Bone marrow (tissue), 2 donors: Measurements from ENCODE around the gene RASGRF1.
"Not testable (repeated sequence)": the region's sequence is repeated elsewhere in the genome, so short reads cannot be mapped to it uniquely, and the experiment has no call there.

ENCODE experiments used
- DNase-seq, 2 donors: peaks; one replicate each; lab custom pipeline; 2025; lab: John Stamatoyannopoulos, UW

Gene RASGRF1

DNA sequence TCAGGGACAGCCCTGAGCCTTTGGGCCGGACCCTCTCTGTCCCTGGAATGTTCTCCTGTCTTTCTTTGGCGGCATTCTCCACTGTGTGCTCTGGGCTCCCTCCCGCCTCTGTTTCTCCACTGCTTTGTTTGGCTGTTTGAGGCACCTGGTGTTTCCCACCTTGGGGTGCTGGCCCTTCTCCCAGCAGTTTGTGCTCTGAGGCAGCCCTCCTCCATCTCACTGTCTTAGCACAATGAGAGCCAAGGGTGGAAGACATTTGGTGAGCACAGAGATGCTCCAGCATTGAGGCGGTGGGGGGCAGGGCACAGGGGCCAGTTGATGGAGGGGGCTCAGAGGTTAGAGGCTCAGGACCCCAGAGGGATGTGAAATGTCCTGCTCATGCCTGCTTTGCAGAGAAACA is 54.3 kb downstream of the RASGRF1 start:
- no peak for DNase-seq

- no peak for DNase-seq
Observed at GRCh38 chr15:79035814-79036213, 54.8 kb downstream of the RASGRF1 start.

GRCh38 chr15:79035111-79035601 is 55.4 kb downstream of the RASGRF1 start:
- DNase-seq: no peak

- DNase-seq: no peak
Observed at GRCh38 chr15:79034284-79034683, 56.3 kb downstream of the RASGRF1 start.

DNA sequence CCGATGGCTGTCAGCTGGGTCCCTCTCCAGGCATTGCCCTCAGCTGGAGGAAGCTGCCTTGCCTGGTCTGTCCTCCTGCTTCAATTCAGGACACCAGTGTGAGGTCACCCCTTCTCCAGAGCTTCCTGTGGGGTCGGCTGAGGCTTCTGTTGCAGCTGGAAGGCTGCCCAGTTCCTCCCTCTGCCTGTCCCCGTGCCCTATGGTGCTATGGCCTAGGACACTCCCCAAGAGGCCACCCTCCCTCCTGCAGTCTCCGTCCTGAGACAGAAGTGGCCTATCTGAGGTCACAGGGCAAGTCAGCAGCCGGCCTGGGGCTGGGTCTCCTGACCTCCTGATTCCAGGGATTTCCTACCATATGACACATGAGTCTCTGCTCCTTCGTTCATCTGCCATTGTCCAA is 57.9 kb downstream of the RASGRF1 start:
- no peak for DNase-seq

GRCh38 chr15:79031821-79032220 is 58.8 kb downstream of the RASGRF1 start:
- no peak for DNase-seq

DNA sequence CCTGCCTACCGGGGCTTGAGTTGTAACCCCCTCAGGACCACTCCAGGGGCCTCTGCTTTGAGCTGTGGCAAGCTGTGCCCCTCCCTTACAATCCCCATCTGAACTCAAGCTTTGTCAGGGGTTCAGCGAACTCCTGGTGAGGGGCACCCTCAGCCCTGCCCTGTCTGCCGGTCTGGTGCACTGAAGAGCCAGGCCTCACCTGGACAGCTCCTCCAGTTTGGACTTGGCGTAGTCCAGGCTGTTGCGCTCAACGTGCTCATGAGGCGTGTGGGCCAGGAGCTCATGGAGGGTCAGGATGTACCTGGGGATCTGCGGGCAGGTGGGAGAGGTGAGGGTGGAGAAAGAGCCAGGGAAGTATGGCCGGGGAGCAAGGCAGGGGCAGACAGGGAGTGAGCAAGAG is 59.4 kb downstream of the RASGRF1 start:
- no peak for DNase-seq

DNA sequence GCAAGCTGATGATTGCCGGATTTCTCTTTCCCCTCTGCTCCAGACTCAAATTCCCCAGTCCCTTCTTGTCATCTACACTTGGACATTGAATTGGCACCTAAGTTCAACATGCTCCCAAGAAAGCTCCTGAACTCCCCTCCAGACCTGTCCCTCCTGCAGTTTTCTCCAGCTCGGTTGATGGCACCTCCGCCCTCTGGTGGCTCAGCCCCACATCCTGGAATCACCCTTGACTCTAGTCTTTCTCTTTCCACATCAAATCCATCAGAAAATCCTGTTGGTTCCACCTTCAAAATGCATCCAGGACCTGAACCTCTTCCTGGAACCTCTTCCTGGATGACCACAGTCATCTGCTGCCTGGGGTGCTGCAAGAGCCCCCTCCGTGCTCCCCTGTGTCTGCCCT is 60.1 kb downstream of the RASGRF1 start:
- no peak for DNase-seq

DNA sequence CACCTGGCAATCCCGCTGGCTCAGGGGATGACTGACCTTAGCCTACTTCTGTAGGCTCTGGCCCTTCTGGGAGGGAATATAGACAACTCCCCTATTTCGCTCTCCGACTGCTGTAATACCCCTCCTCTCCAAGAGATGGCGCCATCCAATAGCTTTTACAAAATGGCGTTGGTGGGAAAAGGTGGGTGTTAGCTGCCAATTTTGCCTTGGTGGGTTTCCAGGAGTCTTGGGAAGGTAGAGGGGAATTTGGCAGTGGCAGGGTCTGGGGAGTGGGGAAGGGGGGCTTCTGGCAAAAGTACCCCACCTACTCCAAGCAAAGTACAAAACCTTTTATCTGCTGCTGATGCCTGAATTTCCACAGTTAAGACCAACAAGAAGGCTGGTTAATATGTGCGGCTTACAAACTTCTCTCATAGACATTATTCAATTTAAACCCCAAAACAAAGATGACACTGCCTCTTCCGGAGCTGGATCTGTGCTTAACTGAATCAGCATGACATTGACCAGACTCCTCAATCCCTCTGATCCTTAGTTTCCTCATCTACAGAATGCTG is 62.1 kb downstream of the RASGRF1 start:
- DNase-seq: peak in 1 of 2 donors; percentile 30

DNA sequence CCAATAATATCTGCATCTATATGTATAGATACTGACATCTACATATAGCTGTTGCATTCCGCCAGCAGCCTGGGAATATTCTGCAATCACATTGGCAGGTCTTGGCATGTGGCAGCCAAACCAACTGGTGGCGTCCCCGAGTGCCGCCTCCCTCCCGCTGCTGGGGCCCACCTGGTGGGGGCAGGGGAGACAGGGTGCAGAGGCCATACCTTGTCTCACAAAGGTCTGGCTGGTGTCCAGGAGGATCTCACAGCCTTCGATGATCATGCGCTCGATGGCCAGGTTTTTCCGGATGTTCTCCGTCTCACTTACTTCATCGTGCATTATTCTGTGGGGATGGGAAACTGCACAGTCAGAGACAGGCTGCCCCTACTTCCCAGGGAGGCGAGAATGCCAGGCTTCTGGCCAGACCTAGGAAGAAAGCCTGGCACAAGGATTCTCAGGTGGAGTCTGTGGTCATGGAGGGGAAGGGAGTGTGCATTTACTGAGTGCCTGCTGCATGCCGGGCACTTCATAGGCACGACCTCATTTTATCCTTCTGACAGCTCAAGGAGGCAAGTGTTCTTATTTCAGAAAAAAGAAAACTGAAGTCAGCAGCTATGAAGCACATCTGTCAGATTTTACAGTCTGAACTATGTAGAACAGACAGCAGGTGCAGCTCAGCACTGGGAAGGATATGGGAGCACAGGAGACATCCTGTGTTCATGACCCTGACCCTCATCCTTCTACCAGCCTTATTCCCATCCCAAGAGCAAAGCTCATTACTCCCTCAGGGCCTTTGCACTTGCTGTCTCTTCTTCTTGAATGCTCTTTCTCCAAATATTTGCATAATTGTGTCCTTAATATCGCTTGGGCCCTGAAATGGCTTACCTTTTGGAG is 62.8 kb downstream of the RASGRF1 start:
- no peak for DNase-seq

- no peak for DNase-seq
Observed at GRCh38 chr15:79025802-79026201, 64.8 kb downstream of the RASGRF1 start.

- peak in 1 of 2 donors; percentile 49 for DNase-seq
Observed at GRCh38 chr15:79025201-79025600, 65.4 kb downstream of the RASGRF1 start.

GRCh38 chr15:79024493-79024892 is 66.1 kb downstream of the RASGRF1 start:
- not testable (repeated sequence) for DNase-seq

DNA sequence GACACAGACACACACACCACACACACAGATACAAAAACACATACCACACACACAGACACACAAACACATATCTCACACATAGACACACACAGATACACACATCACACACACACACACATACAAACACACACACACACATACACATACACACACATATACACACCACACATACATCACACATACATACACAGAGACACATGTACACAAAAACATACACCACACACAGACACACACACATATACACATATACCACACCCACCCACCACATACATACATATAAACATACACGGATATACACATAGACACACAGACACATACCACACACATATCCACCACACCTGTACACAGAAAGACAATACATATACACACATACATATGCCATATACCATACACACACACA is 66.7 kb downstream of the RASGRF1 start:
- no peak for DNase-seq

DNA sequence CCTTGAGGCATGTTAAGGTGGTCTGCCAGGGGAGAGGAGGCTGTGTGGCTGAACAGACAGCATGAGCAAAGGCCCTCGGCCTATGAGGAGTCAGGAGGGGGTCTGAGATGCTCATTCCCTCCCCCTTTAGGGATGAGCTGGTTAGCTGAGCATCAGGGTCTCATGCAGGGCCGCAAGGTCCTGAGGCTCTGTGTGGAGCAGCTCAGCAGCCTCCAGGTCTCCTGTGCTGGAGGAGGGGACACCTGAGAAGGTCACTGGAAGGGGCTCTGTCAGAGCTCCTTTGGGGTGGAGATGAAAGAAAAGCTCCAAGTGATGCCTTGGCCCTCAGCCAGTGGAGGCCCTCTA is 67.1 kb downstream of the RASGRF1 start:
- no peak for DNase-seq

- no peak for DNase-seq
Observed at GRCh38 chr15:79018960-79019359, 71.6 kb downstream of the RASGRF1 start.

GRCh38 chr15:79017953-79018352 is 72.6 kb downstream of the RASGRF1 start:
- no peak for DNase-seq

DNA sequence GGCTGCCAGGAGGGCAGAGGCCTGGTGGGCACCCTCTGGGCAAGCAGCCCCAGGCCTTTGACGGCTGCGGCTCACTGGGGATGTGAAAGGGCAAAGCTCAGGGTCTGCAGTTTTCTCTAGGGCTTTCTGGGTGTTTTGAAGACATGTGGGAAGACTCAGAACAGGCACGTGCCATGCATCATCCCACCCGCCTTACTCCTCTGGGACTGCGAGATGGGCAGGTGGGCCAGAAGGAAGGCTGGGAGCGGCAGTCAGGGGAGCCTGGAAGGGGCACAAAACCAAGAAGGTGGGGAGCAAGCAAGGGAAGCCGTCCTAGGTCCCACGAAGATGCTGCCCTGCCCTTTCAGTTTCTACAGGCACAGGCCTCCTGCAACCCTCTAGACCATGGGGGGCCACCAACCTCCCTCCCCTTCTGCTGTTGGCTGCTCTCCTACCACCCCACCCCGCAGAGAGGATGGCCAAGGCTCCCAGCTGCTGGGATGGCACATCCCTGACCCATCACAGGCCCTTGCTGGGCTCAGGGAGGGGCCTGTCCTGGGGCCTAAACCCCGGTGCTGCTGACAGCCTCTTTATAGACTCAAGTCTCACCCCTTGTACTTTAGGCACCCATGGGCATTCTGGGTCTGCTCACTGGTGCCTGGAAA is 73.9 kb downstream of the RASGRF1 start:
- DNase-seq: no peak

DNA sequence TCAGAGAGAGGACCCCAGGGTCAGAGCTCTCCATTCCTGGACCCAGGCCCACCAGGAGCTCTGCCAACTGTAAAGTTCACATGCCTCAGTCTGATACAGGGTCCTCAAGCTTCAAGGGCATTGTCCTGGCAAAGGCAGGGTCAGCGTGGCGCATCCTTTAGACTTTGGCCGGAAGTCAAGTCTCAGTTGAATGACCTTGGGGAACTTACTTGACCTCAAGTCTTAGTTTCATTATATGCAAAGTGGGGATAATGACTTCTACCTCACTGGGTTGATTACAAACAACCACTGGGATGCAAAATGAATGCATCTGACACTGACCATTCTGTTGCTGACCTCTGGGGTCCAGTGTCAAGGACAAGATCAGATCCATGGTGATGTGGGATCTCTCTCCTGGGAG is 75.2 kb downstream of the RASGRF1 start:
- no peak for DNase-seq

GRCh38 chr15:79010278-79010677 is 80.3 kb downstream of the RASGRF1 start:
- no peak for DNase-seq

- no peak for DNase-seq
Observed at GRCh38 chr15:79009379-79009778, 81.2 kb downstream of the RASGRF1 start.

DNA sequence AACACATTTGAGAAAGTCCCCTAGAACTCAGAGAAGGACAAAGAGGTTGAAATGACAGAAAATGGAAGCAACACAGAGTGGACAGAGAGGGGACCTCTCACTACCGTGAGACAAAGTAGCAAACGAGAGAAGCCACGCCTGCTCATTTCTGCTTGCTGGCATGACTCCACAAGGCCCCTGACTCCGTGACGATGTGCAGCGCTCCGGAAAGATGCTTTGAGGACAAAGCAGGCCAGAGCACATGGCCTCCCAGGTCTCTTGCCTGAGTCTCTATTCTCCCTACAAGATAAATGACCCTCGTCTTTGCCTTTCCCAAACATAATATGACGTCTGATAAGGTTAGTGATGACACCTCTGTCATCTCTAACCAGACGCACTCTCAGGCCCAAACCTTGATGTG is 81.9 kb downstream of the RASGRF1 start:
- no peak for DNase-seq

DNA sequence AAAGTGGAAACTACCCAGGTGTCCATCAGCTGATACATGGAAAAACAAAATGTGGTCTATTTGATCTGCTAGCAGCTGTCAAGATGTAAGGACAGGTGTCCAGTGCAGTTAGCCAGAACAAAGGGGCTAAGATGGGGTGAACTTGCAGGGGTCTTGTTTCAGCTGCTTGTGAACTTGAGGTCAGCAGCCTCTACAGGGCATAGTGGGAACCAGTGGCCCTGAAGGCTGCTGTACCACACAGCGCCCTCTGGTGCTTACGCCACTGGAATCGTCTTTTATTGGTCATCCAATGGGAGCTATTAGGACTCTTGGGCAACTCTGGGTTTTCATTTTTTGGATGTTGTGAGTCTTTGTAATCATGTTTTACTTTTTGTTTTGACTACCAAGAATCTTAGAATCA is 83.5 kb downstream of the RASGRF1 start:
- peak; percentile 9 to 19 for DNase-seq
